ENCODE measurements around the gene PDE3A.

PDE3A gene

GRCh38 chr12:20474443-20474842 is 106.1 kb downstream of the PDE3A start:
- no peak overlapping the region for H3K4me3 ChIP-seq (ENCODE audit: low read depth, low read length)
- peak; percentile 37 for DNase-seq (ENCODE audit: low read depth)
- no peak for TF ChIP-seq CTCF (conservative IDR thresholded peaks at IDR 0.05; ENCODE audit: low read depth, low read length)

DNA sequence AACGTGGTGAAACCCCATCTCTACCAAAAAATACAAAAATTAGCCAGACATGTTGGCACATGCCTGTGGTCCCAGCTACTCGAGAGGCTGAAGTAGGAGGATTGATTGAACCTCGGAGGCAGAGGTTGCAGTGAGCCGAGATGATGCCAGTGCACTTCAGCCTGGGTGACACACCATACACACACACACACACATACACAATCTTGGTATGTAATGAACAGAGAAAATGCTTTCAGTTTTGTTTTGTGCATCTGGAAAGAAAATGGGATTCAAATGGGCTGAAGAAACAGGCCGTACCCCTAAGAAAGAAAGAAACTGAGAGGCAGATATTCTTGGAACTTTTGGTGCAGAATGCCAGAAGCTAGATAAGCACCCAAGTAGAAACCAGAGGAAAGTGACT is 107.2 kb downstream of the PDE3A start:
- no peak overlapping the region for H3K4me3 ChIP-seq (ENCODE audit: low read depth, low read length)
- DNase-seq (ENCODE audit: low read depth), result peak; percentile 51
- TF ChIP-seq CTCF (conservative IDR thresholded peaks at IDR 0.05; ENCODE audit: low read depth, low read length), result no peak

DNA sequence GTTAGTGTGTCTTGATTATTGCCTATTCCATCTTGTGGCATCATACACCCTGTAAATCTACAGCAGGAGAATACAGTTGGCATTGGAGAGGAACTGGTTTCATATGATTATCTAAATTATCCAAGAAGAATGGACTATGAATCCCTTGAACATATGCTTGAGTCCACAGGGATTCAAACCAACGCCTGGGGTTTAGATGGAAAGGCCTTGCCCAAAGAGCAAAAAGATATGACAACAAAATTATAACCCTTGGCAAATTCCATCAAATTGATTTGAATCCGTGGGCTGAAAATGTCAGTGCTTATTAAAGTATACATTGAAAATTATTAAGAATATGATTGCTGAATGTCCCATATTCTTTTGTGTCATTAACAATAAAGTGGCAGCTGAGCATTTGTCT is 108.2 kb downstream of the PDE3A start:
- DNase-seq (ENCODE audit: low read depth), result no peak
- H3K4me3 ChIP-seq (ENCODE audit: low read depth, low read length), result no peak overlapping the region
- no peak for TF ChIP-seq CTCF (conservative IDR thresholded peaks at IDR 0.05; ENCODE audit: low read depth, low read length)

DNA sequence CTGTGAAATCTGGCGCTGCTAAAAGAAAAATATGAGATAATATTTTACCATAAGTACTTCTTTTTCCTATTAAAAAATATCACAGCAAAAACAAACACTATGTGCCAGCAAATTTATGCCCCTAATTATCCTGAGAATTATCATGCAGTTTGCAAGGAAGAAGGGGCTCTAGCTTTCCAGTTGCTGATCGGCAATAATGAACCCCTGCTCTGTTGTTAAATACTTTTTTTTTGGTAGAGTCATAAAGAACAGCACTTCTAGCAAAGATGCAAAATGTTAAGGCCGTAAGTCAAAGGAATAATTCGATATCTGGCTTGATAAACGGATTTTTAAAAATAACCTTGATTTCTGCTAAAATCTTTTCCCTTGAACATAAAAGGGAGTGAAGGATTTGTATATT is 108.9 kb downstream of the PDE3A start:
- TF ChIP-seq CTCF (conservative IDR thresholded peaks at IDR 0.05; ENCODE audit: low read depth, low read length), result no peak
- no peak for DNase-seq (ENCODE audit: low read depth)
- no peak overlapping the region for H3K4me3 ChIP-seq (ENCODE audit: low read depth, low read length)

- no peak for DNase-seq (ENCODE audit: low read depth)
- no peak for TF ChIP-seq CTCF (conservative IDR thresholded peaks at IDR 0.05; ENCODE audit: low read depth, low read length)
- H3K4me3 ChIP-seq (ENCODE audit: low read depth, low read length), result no peak overlapping the region
These were observed 109.3 kb downstream of the PDE3A start for GRCh38 chr12:20477672-20478071.

- TF ChIP-seq CTCF (conservative IDR thresholded peaks at IDR 0.05; ENCODE audit: low read depth, low read length), result no peak
These were observed 114.2 kb downstream of the PDE3A start for GRCh38 chr12:20482491-20483054.

DNA sequence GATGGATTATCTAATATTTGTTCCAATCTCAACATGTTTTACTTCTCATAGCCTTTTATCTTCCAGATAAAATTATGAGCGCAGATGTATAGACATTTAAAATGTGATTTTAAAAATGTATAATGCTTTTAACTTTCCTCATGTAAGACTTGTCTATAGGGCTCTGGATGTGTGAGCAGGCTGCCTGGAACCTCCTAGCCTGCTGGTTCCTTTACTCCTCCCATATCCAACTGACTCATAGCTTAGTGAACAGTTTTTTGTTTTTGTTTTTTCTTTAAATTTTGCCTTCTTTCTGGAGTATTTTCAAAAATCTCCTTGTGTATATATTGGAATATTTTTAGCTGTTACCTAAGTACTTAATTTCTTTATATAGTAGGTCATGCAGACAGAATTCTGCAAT is 115.4 kb downstream of the PDE3A start:
- no peak for TF ChIP-seq CTCF (conservative IDR thresholded peaks at IDR 0.05; ENCODE audit: low read depth, low read length)
- H3K4me3 ChIP-seq (ENCODE audit: low read depth, low read length), result no peak overlapping the region
- peak; percentile 70 for DNase-seq (ENCODE audit: low read depth)

More at GRCh38 chr12:20482491-20483054, 114.2 kb downstream of the PDE3A start:
- no peak overlapping the region for H3K4me3 ChIP-seq (ENCODE audit: low read depth, low read length)
- DNase-seq (ENCODE audit: low read depth), result no peak
